HG03196 (cell line): ENCODE measurements around the gene TRIM9.
A peak's percentile ranks its signal among the peaks of the same experiment; 100 is the strongest.
"Not testable (repeated sequence)": the region's sequence is repeated elsewhere in the genome, so short reads cannot be mapped to it uniquely, and the experiment has no call there.

ENCODE experiments used
- ATAC-seq: cut with Tn5 transposase; IDR thresholded peaks from one replicate; pipeline ENCODE4 v1.9.1; 2021; ENCODE audit not compliant: unreplicated experiment

The TRIM9 gene

DNA sequence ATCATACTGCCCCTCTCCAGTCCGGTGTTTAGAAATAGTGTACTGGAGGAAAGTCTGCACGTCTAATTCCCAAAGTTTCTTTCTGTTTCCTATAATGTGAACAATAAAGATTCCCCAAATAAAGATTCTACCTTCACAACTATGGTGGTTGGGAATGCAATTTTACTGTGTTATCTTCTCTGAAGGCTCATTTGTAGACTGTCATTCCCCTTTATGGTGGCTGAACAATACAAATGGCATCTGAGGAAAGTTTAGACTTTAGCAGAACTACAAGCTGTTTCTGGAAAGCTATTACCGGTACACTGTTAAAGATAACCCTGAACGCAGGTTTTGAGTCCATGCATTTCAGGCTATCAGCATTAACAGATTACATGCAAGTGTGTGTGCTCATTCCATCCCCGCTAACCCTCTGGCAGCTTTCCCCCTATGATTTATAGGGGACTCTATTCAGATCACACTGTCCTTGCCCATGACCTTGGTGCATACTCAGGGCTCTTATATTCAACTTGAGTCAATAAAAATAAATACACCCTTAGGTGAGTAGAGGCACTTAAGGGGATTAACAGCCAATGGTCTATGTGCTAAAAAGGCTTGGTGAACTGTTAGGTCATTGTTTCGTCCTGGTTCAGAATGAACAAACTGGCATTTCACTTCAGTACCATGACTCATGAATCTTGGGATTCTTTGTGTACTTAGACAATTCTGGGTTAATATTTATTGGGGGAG lies 89.9 kb downstream of the TRIM9 start:
- no peak for ATAC-seq

GRCh38 chr14:51004352-51004800 lies 90.5 kb downstream of the TRIM9 start:
- ATAC-seq, result no peak

- no peak for ATAC-seq
These were observed 92.4 kb downstream of the TRIM9 start for GRCh38 chr14:51002406-51002999.

DNA sequence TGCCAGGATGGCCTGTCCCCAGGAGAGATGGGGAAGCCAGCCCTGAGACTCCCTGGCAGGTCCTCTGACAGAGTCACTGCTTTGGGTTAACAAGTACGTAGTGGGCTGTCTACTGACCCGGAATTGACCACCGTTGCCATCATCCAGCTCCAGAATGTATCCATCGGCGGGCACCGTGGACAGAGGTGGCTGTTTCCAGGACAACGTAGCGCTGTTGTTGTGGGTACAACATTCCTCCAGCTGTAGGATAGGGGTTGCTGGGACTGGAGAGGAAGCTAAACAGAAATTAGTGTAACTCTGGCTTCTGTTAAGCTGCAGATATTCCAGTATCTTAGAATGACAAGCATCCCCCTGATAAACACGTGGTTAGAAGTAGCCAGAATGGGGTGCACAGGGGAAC lies 94.3 kb downstream of the TRIM9 start:
- ATAC-seq, result no peak

DNA sequence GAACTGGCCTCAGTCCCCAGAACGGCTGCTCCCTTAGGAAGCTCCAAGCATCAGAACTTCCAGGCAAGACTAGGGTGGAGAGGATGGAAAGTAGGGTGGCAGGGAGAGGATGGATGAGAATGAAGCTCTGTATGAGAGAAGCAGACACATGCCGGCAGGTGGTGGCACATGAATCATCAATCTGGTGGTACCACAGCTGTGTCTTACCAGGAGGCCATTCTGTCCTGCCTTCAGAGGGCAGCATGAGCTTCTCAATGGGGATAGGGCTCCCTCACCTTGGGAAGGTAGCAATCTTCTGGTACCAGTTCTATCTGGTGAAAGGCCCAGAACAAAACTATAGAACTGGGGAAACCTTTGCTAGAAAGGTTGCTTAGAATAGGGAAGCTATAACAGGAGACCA lies 95.2 kb downstream of the TRIM9 start:
- no peak for ATAC-seq

GRCh38 chr14:50998612-50999011 lies 96.3 kb downstream of the TRIM9 start:
- no peak for ATAC-seq

GRCh38 chr14:50997712-50998111 lies 97.2 kb downstream of the TRIM9 start:
- ATAC-seq, result no peak

DNA sequence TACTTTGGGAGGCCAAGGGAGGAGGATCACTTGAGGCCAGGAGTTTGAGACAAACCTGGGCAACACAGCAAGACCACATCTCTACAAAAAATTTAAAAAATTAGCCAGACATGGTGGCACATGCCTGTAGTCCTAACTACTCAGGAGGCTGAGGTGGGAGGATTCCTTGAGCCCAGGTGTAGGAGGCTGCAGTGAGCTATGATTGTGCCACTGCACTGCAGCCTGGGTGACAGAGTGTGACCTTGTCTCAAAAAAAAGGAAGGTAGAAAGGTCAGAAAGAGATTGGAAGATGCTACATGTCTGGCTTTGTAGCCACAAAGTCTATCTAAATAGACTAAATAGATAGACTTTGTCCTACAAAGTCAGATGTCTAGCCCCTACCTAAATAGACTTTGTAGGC lies 100.7 kb downstream of the TRIM9 start:
- not testable (repeated sequence) for ATAC-seq

GRCh38 chr14:50985859-50986331 lies 109.0 kb downstream of the TRIM9 start:
- no peak for ATAC-seq

GRCh38 chr14:50985124-50985858 lies 109.6 kb downstream of the TRIM9 start:
- no peak for ATAC-seq

- ATAC-seq, result no peak
These were observed 110.7 kb downstream of the TRIM9 start for GRCh38 chr14:50984036-50984710.

- ATAC-seq, result no peak
These were observed 114.7 kb downstream of the TRIM9 start for GRCh38 chr14:50979941-50980850.

DNA sequence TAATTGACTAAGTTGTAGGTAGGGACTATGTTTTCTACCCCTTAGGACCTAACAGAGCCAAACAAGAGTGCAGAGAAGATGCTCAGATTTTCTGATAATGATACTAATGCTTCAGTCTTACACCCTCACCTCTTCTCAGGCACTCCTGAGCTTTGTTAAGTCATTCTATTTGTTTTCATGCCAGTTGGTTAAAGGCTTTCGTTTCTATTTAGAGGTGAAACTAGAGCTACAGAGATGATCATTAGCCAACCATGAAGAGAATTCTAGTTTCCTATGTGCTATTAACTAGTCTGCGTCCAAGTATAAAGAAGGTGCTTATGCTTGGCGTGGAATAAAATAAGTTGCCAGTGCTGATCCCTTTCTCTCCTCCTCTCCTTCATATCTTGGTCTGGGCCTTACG lies 116.0 kb downstream of the TRIM9 start:
- peak; percentile 84 for ATAC-seq

GRCh38 chr14:50978529-50978871 lies 116.4 kb downstream of the TRIM9 start:
- ATAC-seq, result no peak

GRCh38 chr14:50977863-50978528 lies 116.9 kb downstream of the TRIM9 start:
- ATAC-seq, result peak; percentile 50

GRCh38 chr14:50974118-50974517 lies 120.8 kb downstream of the TRIM9 start:
- ATAC-seq, result no peak

- no peak for ATAC-seq
These were observed 122.2 kb downstream of the TRIM9 start for GRCh38 chr14:50972734-50973133.

- no peak for ATAC-seq
These were observed 123.8 kb downstream of the TRIM9 start for GRCh38 chr14:50970886-50971781.

GRCh38 chr14:50967790-50968189 lies 127.1 kb downstream of the TRIM9 start:
- ATAC-seq, result no peak
